GM18907 (cell line): ENCODE measurements around the gene FBLN5.

Source experiments
- ATAC-seq: cut with Tn5 transposase; IDR thresholded peaks from one replicate; pipeline ENCODE4 v1.9.1; 2021; ENCODE audit warnings: mild to moderate bottlenecking, moderate library complexity; ENCODE audit not compliant: unreplicated experiment

FBLN5 gene

DNA sequence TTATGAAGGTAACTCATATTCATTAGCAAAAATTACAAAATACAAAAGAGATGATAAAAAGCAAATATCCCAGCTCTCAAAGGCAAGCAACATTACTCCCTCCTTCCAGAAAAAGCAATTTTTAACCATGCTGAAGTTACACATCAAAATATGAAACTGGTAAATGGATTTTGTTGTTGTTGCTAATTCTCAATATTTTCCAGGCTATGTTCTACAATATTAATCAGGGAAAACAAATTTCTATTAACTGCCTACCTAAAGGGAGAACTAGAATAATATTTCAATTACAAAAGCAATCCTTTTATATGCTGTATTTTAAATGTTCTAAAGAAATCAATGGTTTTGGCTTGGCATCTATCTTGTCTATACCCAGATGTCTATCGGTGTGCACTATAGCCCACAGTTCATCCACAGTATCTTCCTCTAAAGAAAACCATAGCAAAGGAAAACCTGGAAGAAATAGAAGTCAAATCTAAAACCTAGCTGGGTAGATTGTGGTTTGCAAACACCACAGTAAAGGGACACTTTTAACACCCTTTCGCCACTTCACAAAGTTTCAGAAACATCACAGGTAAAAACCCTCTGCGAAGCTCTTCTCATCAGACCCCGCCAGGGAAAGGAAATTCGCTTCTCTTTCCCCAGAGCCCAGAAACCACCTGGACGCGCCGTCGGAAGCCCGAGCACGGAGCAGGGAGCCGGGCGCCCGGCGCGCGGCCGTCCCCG lies 112.1 kb downstream of the FBLN5 start:
- ATAC-seq, result no peak

DNA sequence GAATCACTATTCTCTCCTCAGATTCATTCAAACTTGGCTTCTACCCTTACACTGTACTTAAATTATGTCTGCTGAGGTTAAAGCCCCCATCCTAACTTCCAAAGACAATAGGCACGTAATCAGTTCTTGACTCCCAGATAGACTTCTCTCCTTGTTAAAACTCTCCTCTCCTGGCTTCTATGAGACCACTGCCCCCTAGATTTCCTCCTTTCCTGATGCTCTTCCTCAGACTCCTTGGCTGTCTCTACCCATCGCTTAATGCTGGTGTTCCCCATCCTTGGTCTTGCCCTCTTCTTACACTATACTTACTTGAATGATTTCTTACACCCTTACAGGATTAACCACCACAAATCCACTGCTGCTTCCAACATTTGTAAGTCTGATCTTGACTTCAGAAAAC lies 112.9 kb downstream of the FBLN5 start:
- ATAC-seq, result no peak

DNA sequence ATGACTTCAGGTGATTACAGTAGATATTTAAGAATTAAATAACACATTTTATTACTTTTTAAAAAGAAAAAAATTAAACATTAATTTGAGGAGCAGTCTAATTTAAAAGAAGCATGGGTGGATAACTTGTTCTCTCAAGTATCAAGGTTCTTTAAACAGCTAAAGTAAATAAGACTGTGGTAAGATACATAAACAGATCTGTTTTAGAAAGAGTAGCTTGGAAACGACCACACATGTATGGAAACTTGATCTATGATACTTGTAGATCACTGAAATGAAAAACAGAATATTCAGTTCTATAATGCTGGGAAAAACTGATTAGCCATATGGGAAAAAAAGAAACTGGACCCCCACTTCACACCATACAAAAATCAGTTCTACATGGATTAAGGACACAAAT lies 116.2 kb downstream of the FBLN5 start:
- no peak for ATAC-seq

DNA sequence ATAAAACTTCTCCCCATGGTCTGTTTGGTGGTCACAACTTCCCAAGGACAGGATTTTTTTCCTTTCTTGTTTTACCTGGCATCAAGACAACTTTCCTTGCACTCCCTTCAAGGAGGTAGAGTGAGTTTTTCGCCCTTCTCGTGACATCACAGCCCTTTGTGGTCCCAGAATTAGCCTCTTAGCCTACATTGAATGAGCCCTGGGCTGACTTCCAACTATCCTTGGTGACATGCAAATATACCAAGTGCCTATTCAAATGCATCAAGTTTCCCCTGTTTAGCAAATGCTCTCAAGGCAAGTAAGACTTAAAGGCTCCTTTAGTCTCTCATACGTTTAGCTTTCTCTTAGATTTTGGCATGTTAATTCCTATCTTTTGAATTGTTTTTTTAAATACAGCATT lies 116.7 kb downstream of the FBLN5 start:
- ATAC-seq, result peak; percentile 80

DNA sequence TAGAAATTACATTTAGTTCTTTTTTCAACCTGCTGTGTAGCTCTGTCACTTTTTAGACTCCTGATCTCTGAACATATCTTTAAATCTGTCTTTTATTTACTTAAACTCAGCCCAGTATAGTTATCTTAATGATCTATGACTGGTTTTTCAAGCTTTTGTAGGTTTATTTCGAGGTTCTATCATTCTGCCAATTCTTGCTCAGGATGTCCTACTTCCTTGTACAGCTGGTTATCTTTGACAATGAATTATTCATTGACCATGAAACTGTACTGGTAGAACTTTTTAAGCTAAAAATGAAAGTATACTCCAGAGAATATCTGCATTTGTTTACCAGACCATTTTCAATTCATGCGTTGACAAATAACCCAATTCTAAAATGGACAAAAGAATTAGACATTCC lies 118.0 kb downstream of the FBLN5 start:
- ATAC-seq, result no peak

DNA sequence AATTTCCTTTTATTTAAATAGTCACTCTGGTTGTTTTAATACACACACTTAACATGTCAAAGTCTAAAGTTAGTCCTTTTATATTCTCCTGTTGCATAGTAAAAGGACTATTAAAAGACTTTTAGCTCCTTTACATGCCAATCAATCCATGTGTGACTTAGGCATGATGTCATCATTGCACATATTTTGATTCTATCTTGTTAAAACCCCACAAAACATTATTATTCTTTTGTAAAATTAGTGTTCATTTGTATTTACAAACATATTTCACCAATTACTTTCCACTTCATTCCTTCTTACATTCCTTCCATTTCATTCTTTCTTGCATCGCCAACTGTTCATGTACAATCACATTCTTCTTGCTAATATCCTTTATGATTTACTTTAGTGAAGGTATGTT lies 119.7 kb downstream of the FBLN5 start:
- ATAC-seq, result no peak
